ENCODE results near the gene BRSK2.

Gene BRSK2

DNA sequence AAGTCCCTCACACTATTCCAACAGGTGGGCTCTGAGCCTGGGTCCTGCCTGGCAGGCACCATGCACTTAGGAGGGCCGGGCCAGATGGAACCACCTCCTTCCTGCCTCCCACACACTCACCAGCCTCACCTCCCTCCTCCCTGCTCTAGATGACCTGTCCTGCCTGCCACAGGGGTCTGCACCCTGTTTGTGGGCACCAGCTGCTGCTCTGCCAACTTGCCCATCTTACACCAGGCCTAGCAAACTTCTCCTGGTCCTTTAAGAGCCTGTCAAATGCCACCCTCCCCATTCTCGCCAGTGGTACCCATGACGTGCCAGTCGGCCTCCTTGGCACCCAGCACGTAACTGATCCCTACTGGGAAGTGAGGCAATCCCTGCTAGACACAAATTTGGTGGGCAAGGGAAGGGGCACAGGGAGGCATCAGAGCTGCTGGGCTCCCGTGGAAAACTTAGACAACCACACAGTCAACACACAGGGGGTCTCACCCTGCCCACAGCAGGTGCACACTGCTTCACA lies 93.8 kb downstream of the BRSK2 start:
- no peak for DNase-seq (ENCODE audit: low read depth)

DNA sequence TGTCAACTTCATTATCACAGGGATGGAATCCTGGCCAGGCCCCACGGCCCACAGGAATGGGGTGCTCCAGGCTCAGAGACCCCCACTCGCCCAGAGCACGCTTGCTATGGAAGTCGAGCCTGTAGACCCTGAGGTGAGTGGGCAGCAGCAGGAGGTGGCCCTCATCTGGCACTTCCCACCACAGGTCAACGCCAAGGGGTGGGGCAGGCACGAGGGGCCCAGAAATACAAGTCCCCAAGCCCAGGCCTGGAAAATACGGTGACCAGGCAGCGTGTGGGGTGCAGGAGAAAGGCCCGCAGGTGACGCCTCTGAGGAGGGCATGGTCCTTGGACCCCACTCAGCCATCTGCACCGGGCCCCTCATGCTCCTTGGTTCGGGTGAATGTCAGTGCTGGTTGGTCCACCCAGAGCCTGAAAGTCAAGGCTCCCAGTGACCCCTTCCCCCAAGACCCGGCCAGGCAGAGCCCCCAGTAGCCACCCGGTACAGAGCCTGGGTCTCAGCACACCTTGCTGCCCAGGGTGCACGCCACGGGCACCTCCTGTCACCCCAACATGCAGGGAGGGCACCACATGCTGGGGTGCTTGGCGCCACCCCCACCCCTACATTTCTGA lies 94.4 kb downstream of the BRSK2 start:
- DNase-seq (ENCODE audit: low read depth) = no peak

DNA sequence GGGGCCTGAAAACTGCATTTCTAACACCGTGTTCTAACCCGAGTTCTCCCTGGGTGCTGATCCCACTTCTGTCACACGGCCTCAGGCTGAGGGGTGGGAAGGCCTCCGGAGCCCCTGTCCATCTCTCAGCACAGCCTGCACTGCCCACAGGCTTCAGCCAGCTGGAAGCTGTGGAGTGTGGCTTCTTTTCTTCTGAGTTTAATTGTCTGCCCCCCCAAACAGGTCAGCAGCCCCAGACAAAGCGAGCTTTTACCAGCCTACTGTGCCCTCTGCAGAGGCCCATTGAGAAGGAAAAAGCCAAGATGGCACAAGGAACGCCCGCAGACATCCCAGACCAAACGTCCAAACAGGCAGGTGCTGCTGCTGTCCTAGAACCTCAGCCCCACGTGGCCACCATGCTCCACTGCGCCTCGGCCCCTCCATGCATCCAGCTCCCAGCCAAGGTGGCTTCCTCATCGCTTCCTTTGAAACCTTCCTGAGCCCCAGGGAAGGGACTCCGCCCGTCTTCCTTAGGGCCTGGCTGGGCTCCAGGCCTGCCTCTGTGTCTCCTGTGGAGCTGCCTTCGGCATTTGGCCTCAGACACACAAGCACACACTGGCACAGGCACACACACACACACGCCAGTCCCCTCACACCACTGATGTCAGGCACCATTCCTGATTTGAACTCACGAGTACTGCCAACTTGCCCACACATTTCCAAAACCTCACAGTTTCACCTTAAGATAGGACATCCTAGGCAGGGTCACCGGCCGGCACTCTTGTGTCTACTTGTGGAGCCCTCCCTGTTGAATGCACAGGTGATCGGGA lies 95.2 kb downstream of the BRSK2 start:
- no peak for DNase-seq (ENCODE audit: low read depth)

DNA sequence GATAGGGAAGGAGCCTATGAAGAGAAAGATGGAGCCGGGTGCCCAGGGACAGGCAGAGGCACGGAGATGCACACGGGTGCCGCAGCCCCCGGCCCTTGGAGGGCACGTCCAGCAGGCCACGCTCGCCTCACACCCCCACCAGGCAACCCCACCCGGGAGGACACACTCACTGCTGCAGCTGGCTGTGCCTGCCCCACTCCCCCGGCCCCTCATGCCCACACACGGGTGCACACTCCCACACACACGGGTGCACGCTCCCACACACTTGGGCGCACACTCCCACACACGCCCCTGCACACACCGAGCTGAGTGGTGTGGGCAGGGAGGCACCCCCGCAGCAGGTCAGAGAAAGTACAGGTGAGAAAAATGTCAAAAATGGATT lies 95.8 kb downstream of the BRSK2 start:
- no peak for DNase-seq (ENCODE audit: low read depth)

GRCh38 chr11:1486054-1486825 lies 96.5 kb downstream of the BRSK2 start, which contains the start of gene MOB2:
TSS of gene MOB2 (minus strand) at chr11:1486779. CDS start at chr11:1486556, 223 bp downstream.
- DNase-seq (ENCODE audit: low read depth) = no peak

DNA sequence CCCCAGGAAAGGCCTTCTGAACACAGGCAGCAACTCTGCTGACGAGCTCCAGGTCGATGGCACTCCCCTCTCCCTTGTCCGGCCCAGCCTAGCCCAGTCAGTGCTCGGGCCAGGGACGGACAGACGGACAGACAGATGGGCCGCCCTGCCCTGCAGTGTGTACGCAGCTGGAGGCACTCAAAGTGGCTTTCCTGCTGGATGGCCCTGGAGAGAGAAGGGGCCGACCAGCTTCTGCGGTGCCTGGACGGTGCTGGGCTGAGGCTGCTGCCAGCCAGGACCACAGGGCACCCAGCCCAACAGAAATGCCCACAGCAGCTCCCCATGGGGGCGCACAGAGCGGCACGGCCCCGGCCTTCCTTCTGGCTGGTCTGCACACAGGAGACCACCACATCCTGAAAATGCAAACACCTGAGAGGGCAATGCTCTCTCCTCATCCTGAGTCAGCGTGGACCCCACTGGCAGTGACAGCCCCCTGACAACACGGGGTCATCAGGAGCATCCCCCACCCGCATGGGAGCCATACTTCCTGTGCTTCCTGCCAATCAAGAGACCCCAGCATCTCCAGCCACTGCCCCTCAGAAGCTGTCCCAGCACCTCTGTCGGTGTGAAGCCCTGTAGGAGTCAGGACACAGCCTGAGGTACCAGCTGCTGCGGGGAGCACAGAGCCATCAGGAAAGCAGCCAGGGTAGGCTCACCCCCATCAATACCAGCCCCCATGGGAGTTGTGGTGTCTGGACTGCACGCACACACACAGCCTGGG lies 97.5 kb downstream of the BRSK2 start:
- DNase-seq (ENCODE audit: low read depth) = no peak

- DNase-seq (ENCODE audit: low read depth) = no peak
These were observed 98.3 kb downstream of the BRSK2 start for GRCh38 chr11:1487851-1488574.

DNA sequence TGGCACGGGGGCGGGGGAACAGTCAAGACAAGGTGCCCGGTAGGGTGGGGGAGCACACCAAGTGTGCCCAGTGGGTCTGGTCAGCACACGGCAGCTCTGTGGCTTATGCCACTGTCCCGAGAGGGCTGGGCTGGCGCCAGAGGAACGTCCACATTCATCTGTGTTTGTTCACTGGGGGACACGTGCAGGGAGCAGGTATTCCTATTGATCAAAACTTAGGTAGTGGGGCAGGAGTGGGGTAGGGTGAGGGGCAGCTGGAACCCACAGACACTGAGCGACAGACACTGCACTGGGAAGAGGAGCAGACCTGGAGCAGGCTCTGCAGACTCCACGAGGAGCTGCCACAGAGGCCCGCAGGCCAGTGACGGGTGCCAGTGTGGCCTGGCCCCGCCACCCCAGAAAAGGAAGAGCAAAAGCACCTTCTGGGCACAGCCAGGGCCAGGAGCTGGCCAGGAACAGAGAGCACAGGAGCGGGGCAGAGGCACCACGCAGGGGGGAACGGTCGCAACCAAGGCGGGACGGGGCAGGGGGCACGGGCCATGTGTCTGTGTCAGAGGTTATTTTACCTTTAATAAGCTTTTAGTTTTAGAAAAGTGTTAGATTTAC lies 98.9 kb downstream of the BRSK2 start:
- no peak for DNase-seq (ENCODE audit: low read depth)

DNA sequence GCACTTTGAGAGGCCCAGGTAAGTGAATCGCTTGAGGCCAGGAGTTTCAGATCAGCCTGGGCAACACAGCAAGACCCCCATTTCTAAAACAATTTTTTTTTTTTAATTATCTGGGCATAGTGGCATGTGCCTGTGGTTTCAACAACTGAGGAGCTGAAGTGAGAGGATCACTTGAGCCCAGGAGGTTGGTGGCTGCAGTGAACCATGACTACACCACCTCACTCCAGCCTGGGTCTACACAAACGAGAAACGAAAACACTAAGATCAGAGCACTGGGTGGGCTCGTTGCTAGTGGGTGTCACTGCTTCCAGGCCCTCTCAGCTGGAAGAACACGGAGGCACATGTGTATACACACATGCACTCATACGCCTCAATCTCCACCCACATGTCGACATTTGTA lies 100.9 kb downstream of the BRSK2 start:
- DNase-seq (ENCODE audit: low read depth) = no peak

GRCh38 chr11:1491379-1491778 lies 101.6 kb downstream of the BRSK2 start:
- DNase-seq (ENCODE audit: low read depth) = no peak

- no peak for DNase-seq (ENCODE audit: low read depth)
These were observed 104.0 kb downstream of the BRSK2 start for GRCh38 chr11:1493650-1494244.

DNA sequence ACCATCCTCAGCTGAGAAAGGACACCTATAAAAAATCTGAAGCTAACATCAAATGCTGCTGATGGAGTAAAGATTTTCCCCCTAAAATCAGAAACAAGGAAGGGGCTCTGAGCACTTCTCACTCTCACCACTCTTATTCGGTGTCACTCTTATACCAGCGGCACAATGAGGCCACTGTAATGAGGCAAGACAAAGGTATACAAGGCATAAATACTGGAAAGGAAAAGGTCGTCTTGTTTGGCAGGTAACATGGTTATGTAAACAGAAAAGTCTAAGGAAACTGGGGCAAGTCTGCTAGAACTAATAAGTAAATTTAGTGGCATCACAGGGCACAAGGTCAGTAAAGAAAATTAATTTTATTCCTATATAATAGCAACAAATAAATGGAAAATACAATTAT lies 104.9 kb downstream of the BRSK2 start:
- DNase-seq (ENCODE audit: low read depth) = no peak

DNA sequence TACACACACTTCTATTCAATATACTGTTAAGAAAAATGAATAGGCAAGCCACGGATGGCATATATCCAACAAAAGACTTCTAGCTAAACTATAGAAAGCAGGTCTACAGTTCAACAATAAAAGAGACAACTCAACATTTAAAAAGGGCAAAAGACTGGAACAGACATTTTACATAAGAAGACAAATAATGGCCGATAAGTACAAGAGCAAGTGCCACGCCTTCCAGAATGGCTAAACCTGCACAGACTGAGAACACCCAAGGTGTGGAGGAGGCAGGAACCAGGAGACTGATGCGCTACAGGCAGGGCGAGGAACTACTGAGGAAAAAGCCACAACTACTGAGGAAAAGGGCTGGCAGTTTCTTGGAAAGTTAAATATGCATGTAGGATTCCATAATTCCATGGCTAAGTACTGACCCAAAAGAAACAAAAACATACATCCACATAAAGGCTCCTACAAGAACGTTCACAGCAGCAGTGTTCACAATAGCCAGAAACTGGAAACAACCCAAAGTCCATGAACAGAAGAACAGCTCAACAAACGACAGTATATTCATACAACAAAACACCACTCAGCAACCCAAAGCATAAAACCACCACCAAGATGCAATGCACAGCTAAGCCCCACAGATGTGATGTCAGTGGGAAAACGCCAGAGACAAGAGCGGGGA lies 106.5 kb downstream of the BRSK2 start:
- DNase-seq (ENCODE audit: low read depth) = no peak

- no peak for DNase-seq (ENCODE audit: low read depth)
These were observed 107.0 kb downstream of the BRSK2 start for GRCh38 chr11:1496761-1497095.

DNA sequence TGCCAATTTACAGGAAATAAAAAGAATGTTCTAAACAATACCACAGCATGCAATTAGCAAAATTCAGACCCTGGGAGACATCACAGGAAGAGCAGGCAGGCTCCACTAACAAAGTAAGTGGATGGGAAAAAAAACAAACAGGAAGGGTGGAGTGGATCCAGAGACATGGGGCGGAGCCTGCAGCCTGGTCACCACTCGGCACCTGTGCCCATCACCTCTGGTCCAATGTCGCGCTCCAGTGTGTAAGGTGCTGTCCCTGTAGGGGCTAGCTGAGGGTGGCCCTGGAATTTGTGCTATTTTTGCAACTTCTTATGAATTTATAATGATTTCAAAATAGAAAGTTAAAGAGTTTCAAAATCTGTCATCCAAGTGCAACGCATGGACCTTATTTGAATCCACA lies 107.9 kb downstream of the BRSK2 start:
- DNase-seq (ENCODE audit: low read depth) = no peak

- no peak for DNase-seq (ENCODE audit: low read depth)
These were observed 108.5 kb downstream of the BRSK2 start for GRCh38 chr11:1498262-1498661.

DNA sequence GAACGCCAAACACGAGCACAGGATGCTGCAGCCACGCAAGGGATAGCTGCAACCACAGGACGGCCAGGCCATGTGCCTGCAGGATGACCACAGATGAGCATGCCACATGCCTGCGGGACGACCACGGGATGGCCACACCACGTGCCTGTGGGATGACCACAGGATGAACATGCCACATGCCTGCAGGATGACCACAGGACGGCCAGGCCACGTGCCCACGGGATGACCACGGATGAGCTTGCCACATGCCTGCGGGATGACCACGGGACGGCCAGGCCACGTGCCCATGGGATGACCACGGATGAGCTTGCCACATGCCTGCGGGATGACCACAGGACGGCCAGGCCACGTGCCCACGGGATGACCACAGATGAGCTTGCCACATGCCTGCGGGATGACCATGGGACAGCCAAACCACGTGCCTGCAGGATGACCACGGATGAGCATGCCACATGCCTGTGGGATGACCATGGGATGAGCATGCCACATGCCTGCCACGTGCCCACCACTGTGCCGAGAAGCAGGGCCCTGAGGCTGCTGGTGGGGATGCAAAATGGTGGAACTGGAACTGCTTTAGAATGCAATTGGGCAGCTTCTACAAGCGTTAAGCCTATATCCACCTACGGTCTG lies 109.6 kb downstream of the BRSK2 start:
- no peak for DNase-seq (ENCODE audit: low read depth)

GRCh38 chr11:1499899-1500298 lies 110.2 kb downstream of the BRSK2 start:
- DNase-seq (ENCODE audit: low read depth) = no peak

Data from stimulated activated CD8-positive, alpha-beta memory T cell treated with anti-CD3 and anti-CD28 coated beads, Interleukin-15, amount 100 ng/mL, for 1 hour (primary cell).